HepG2 (cell line): ENCODE results near the gene LHX5. TPM values are rescaled to one million over a fixed set of nuclear protein-coding genes. Genes with fewer than 3 reads are reported as not detected.

Source experiments
- ATAC-seq: fragments of 200-7000 bp; cut with Tn5 transposase; 3 replicates; pipeline ENCODE4 v1.9.1; 2020; ENCODE audit warnings: mild to moderate bottlenecking, moderate library complexity
- BruUV-seq: library from RNA; stranded (reverse); fragments of 400-500 nt; replicated peaks from 2 replicates; lab custom pipeline; 2021; lab: Mats Ljungman, UMichigan
- CTCF ChIA-PET: fragments of 300-600 bp; formaldehyde crosslinking; extraction: SDS; loops from one replicate; lab custom pipeline; 2021; ENCODE audit warnings: low total read pairs, inconsistent platforms, low intra/inter-chr PET ratio; lab: Yijun Ruan, JAX
- POLR2A ChIA-PET: fragments of 350-600 bp; sonication (Branson Sonifier 250); formaldehyde crosslinking; loops from one replicate; lab custom pipeline; 2020; ENCODE audit warnings: antibody characterized with exemption, inconsistent platforms; lab: Yijun Ruan, JAX
- DNase-seq: peaks from one replicate; pipeline ENCODE4 v3.0.0-alpha.2; 2015; ENCODE audit warnings: low spot score
- FAIRE-seq: peaks from 3 replicates; lab custom pipeline; 2011; peaks lifted over from hg19 to GRCh38; lab: Jason Lieb, UNC
- H2AFZ ChIP-seq: one replicate; pipeline ENCODE4 v1.6.1; 2011; ENCODE audit warnings: low read length, inconsistent platforms
- H3K27ac ChIP-seq: fragments of 300-600 bp; 3 replicates; pipeline ENCODE4 v1.8.0; 2011; ENCODE audit warnings: mixed run types, mild to moderate bottlenecking, mixed read lengths, low read length, inconsistent platforms; ENCODE audit not compliant: insufficient read depth; ENCODE audit errors: extremely low read length
- H3K27me3 ChIP-seq, 2 experiments: fragments of 200-600 bp in 1 of 2; 2 replicates in 1 of 2; 3 replicates in 1 of 2; pipeline versions ENCODE4 v1.6.0 to v1.8.0; 2011; ENCODE audit warnings: low read length in 2 of 2, mild to moderate bottlenecking in 2 of 2, moderate library complexity in 2 of 2, inconsistent platforms in 1 of 2; ENCODE audit not compliant: insufficient read depth in 2 of 2, control insufficient read depth in 1 of 2
- H3K36me3 ChIP-seq, 2 experiments: fragments of 200-600 bp in 1 of 2; replicated peaks in 1 of 2; 2 replicates in 1 of 2; 3 replicates in 1 of 2; pipeline versions ENCODE4 v1.5.1 to v1.8.0; 2011; ENCODE audit warnings: low read length in 2 of 2, inconsistent platforms in 1 of 2; ENCODE audit not compliant: insufficient read depth in 2 of 2, control insufficient read depth in 1 of 2
- H3K4me1 ChIP-seq: 2 replicates; pipeline ENCODE4 v1.5.1; 2012; ENCODE audit warnings: low read length, inconsistent platforms; ENCODE audit not compliant: insufficient read depth
- H3K4me2 ChIP-seq: 2 replicates; pipeline ENCODE4 v1.6.0; 2011; ENCODE audit warnings: low read depth, low read length, inconsistent platforms
- H3K4me3 ChIP-seq, 3 experiments: fragments of 200-600 bp in 1 of 3; sonication (generic), shearing (Covaris generic) in 1 of 3; replicated peaks in 1 of 3; 2 replicates each; pipeline ENCODE4 v1.5.1; 2011 to 2016; ENCODE audit warnings: low read length in 3 of 3, inconsistent platforms in 2 of 3, low read depth in 2 of 3, mild to moderate bottlenecking in 2 of 3, control low read depth in 1 of 3, mixed read lengths in 1 of 3; ENCODE audit not compliant: insufficient read depth in 1 of 3
- H3K79me2 ChIP-seq: one replicate; pipeline ENCODE4 v1.6.1; 2011; ENCODE audit warnings: low read length, inconsistent platforms; ENCODE audit not compliant: insufficient read depth
- H3K9ac ChIP-seq: 2 replicates; pipeline ENCODE4 v1.6.0; 2011; ENCODE audit warnings: mild to moderate bottlenecking, low read depth, low read length, inconsistent platforms; ENCODE audit not compliant: insufficient read depth
- H3K9me3 ChIP-seq: 2 replicates; pipeline ENCODE4 v1.5.1; 2012; ENCODE audit warnings: mild to moderate bottlenecking, low read length
- H4K20me1 ChIP-seq: 2 replicates; pipeline ENCODE4 v1.6.0; 2011; ENCODE audit warnings: inconsistent platforms, mild to moderate bottlenecking, low read length, moderate library complexity; ENCODE audit not compliant: insufficient read depth
- CENPX ChIP-seq: sonication (generic); formaldehyde crosslinking; IDR thresholded peaks from 2 replicates; pipeline ENCODE4 v1.9.0; 2021; ENCODE audit warnings: mild to moderate bottlenecking, missing genetic modification reagents, moderate library complexity
- EEA1 ChIP-seq: sonication (generic); formaldehyde crosslinking; IDR thresholded peaks from 2 replicates; pipeline ENCODE4 v1.5.1; 2020; ENCODE audit warnings: mild to moderate bottlenecking, missing genetic modification reagents, borderline replicate concordance
- EZH2 ChIP-seq: conservative IDR thresholded peaks from 2 replicates; pipeline ENCODE4 v1.6.1; 2012; ENCODE audit warnings: mild to moderate bottlenecking, low read depth, low read length, moderate library complexity
- HINFP ChIP-seq: sonication (generic); formaldehyde crosslinking; IDR thresholded peaks from 2 replicates; pipeline ENCODE4 v1.4.0; 2020; ENCODE audit warnings: low read depth, mild to moderate bottlenecking, missing genetic modification reagents
- HOXA5 ChIP-seq: sonication (generic); formaldehyde crosslinking; IDR thresholded peaks from 2 replicates; pipeline ENCODE4 v1.4.0; 2020; ENCODE audit warnings: missing genetic modification reagents
- JDP2 ChIP-seq: sonication (generic); formaldehyde crosslinking; IDR thresholded peaks from 2 replicates; pipeline ENCODE4 v1.8.1; 2022; ENCODE audit warnings: missing genetic modification reagents, borderline replicate concordance
- KLF12 ChIP-seq: sonication (generic); formaldehyde crosslinking; IDR thresholded peaks from 2 replicates; pipeline ENCODE4 v1.4.0; 2020; ENCODE audit warnings: missing genetic modification reagents, borderline replicate concordance
- NPAS2 ChIP-seq: sonication (generic); formaldehyde crosslinking; IDR thresholded peaks from 2 replicates; pipeline ENCODE4 v1.8.0; 2022; ENCODE audit warnings: mild to moderate bottlenecking, missing genetic modification reagents, borderline replicate concordance
- PCBP1 ChIP-seq: fragments of 200-400 bp; formaldehyde crosslinking; IDR thresholded peaks from 2 replicates; pipeline ENCODE4 v1.6.1; 2017; ENCODE audit warnings: mild to moderate bottlenecking, low read depth, low read length, borderline replicate concordance
- SMAD9 ChIP-seq: sonication (generic); formaldehyde crosslinking; IDR thresholded peaks from 2 replicates; pipeline ENCODE4 v1.5.1; 2020; ENCODE audit warnings: mild to moderate bottlenecking, missing genetic modification reagents
- SRY ChIP-seq: sonication (generic); formaldehyde crosslinking; IDR thresholded peaks from 2 replicates; pipeline ENCODE4 v1.8.0; 2022; ENCODE audit warnings: mild to moderate bottlenecking, missing genetic modification reagents
- ZNF607 ChIP-seq: sonication (generic); formaldehyde crosslinking; IDR thresholded peaks from 2 replicates; pipeline ENCODE4 v1.5.1; 2020; ENCODE audit warnings: missing genetic modification reagents, mild to moderate bottlenecking, borderline replicate concordance
- ZNF644 ChIP-seq: IDR thresholded peaks from 2 replicates; pipeline ENCODE4 v1.6.1; 2016; ENCODE audit warnings: low read depth
- ZSCAN9 ChIP-seq: IDR thresholded peaks from 2 replicates; pipeline ENCODE4 v1.6.1; 2016; ENCODE audit warnings: borderline replicate concordance
- WGBS: methylation state at CpG from one replicate; pipeline ENCODE4 v1.1.6; 2017; ENCODE audit warnings: low lambda C conversion rate; 5-methylcytosine and 5-hydroxymethylcytosine counted together
- in situ Hi-C: cut with HindIII; loops from 2 replicates; pipeline ENCODE4 v1.10.0; 2017; ENCODE audit warnings: low pct_unique_long_range_greater_than_20kb; ENCODE audit not compliant: extremely low pct_ligation_motif_present
- intact Hi-C: fragments of 100-400 bp; cut with micrococcal nuclease; formaldehyde crosslinking; loops from one replicate; pipeline ENCODE4 v1.10.0; 2022; ENCODE audit not compliant: unreplicated experiment
- polyA plus RNA-seq, 8 experiments: library from polyadenylated mRNA; depleted of rRNA in 3 of 8; stranded (reverse) in 7 of 8; unstranded in 1 of 8; fragments of >200 nt; fragmentation: Illumina TruSeq in 4 of 8; extraction: Trizol in 4 of 8; gene quantifications; 2 replicates each; pipeline versions ENCODE4 v1.2.1 to v1.2.3, GENCODE V29; 2011 to 2016; ENCODE audit warnings: low read depth in 4 of 8, missing spikeins in 1 of 8, mixed read lengths in 1 of 8; ENCODE audit not compliant: insufficient read depth in 1 of 8
- total RNA-seq, 5 experiments: library from RNA; depleted of rRNA; stranded (reverse); fragments of >200 nt; fragmentation: Illumina TruSeq; extraction: Trizol; gene quantifications; 2 replicates each; pipeline ENCODE4 v1.2.3, GENCODE V29; 2016; ENCODE audit warnings: low read depth in 1 of 5
- TF ChIP-seq, protein P1 (sequence below): sonication (generic); formaldehyde crosslinking; IDR thresholded peaks from 2 replicates; pipeline ENCODE4 v1.4.0; 2020; ENCODE audit warnings: mild to moderate bottlenecking, missing genetic modification reagents

LHX5 gene
- total and polyA plus RNA-seq, 2 of the 13 experiments (the other 11 are each of a cell fraction or from before 2014, with no cell fraction given) = not detected

- H3K9me3 ChIP-seq = no peaks in the 10 kb centered on the region
- ChIA-PET POLR2A (no interaction called here), CTCF (no interaction called here)
- no peak for ATAC-seq
- no peak overlapping the region for H2AFZ ChIP-seq
- intact Hi-C loops = no loop called here
- 5% methylated on average over 12 of the region's 19 CpGs for WGBS
- DNase-seq = no peak
- H3K4me3 ChIP-seq = no peak overlapping the region
- no peak for TF ChIP-seq ZNF607 (CRISPR knock-in tag)
- no peak for TF ChIP-seq SRY (CRISPR knock-in tag)
- 0 out of 2 replicates have a peak, but pooled peaks have one; percentile 12 for TF ChIP-seq EZH2
- no peak for TF ChIP-seq EEA1 (CRISPR knock-in tag)
- BruUV-seq = no TSS peak
- no peak overlapping the region for H3K9ac ChIP-seq
- no peak for FAIRE-seq
- H3K4me2 ChIP-seq = no peak overlapping the region
- peaks cover 10 to 84% of the 10 kb centered on the region in 2 experiments for H3K27me3 ChIP-seq
- no peaks in the 10 kb centered on the region for H3K79me2 ChIP-seq
- no peak overlapping the region for H3K27ac ChIP-seq
- in situ Hi-C loops = no loop called here
- peaks cover 6% of the 10 kb centered on the region; the same call in 1 of the 2 replicates for H4K20me1 ChIP-seq
- H3K4me1 ChIP-seq = no peaks in the 10 kb centered on the region
- no peaks in the 10 kb centered on the region for H3K36me3 ChIP-seq
Observed at GRCh38 chr12:113474635-113475436, 3.2 kb upstream of the LHX5 start.

DNA sequence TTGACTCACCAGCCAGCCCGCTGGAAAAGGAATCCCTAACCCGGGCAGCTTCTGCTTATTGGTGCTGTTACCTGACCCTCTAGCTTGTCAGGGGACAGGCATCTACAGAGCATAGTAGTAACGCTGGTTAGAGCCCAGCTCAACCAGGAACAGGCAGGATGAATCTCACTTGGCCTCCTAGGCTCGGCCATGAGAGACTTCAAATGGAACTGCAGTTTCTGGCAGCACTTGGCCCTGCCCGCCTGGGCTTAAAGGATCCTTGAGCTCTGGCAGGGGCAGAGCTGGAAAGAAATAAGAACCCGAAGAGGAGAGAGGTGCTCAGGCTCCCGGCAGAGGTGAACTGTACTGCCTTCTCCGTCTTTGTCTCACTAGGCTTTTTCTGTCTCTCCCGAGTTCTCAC lies 2.3 kb upstream of the LHX5 start:
- no peaks in the 10 kb centered on the region for H4K20me1 ChIP-seq
- H3K36me3 ChIP-seq = no peaks in the 10 kb centered on the region
- in situ Hi-C loops = no loop called here
- intact Hi-C loops = no loop called here
- H3K79me2 ChIP-seq = no peaks in the 10 kb centered on the region
- H3K4me1 ChIP-seq = no peaks in the 10 kb centered on the region
- H3K9ac ChIP-seq = no peak overlapping the region
- FAIRE-seq (no peak), ATAC-seq (no peak), DNase-seq (no peak)
- no TSS peak for BruUV-seq
- no peaks in the 10 kb centered on the region for H3K9me3 ChIP-seq
- ChIA-PET CTCF (no interaction called here), POLR2A (no interaction called here)
- no peak overlapping the region for H2AFZ ChIP-seq
- no peak overlapping the region for H3K27ac ChIP-seq
- H3K4me3 ChIP-seq = no peak overlapping the region
- 2% methylated on average over 4 of the region's 9 CpGs for WGBS
- H3K27me3 ChIP-seq = peaks cover 13 to 84% of the 10 kb centered on the region in 2 experiments
- H3K4me2 ChIP-seq = no peak overlapping the region
- TF ChIP-seq SMAD9 (CRISPR knock-in tag) (no peak), HINFP (CRISPR knock-in tag) (no peak), HOXA5 (CRISPR knock-in tag) (no peak), CENPX (CRISPR knock-in tag) (no peak), KLF12 (CRISPR knock-in tag) (no peak), NPAS2 (CRISPR knock-in tag) (no peak), ZNF644 (CRISPR knock-in tag) (no peak), ZSCAN9 (CRISPR knock-in tag) (no peak), JDP2 (CRISPR knock-in tag) (no peak), PCBP1 (no peak), EZH2 (no peak; the same call in 1 of the 2 replicates)
- TF ChIP-seq, protein P1, sequence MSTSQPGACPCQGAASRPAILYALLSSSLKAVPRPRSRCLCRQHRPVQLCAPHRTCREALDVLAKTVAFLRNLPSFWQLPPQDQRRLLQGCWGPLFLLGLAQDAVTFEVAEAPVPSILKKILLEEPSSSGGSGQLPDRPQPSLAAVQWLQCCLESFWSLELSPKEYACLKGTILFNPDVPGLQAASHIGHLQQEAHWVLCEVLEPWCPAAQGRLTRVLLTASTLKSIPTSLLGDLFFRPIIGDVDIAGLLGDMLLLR (CRISPR knock-in tag) = no peak
